GM13976 (cell line): ENCODE data around the gene ACBD3.

Experiments used
- DNase-seq: peaks from one replicate; pipeline ENCODE4 v3.0.0; 2012; ENCODE audit warnings: low spot score
- in situ Hi-C: fragments of 300-500 bp; cut with MboI; formaldehyde crosslinking; loops from one replicate; pipeline ENCODE4 v1.12.0; 2022; ENCODE audit warnings: low sequenced_read_pairs, mixed read lengths, inconsistent platforms; ENCODE audit not compliant: unreplicated experiment
- TF ChIP-seq, protein P1 (sequence below): IDR thresholded peaks from 2 replicates; pipeline ENCODE4 v1.5.1; 2012; ENCODE audit warnings: borderline replicate concordance, mild to moderate bottlenecking; ENCODE audit not compliant: insufficient read depth; ENCODE audit errors: extremely low read depth, missing control alignments, control extremely low read depth

The ACBD3 gene

DNA sequence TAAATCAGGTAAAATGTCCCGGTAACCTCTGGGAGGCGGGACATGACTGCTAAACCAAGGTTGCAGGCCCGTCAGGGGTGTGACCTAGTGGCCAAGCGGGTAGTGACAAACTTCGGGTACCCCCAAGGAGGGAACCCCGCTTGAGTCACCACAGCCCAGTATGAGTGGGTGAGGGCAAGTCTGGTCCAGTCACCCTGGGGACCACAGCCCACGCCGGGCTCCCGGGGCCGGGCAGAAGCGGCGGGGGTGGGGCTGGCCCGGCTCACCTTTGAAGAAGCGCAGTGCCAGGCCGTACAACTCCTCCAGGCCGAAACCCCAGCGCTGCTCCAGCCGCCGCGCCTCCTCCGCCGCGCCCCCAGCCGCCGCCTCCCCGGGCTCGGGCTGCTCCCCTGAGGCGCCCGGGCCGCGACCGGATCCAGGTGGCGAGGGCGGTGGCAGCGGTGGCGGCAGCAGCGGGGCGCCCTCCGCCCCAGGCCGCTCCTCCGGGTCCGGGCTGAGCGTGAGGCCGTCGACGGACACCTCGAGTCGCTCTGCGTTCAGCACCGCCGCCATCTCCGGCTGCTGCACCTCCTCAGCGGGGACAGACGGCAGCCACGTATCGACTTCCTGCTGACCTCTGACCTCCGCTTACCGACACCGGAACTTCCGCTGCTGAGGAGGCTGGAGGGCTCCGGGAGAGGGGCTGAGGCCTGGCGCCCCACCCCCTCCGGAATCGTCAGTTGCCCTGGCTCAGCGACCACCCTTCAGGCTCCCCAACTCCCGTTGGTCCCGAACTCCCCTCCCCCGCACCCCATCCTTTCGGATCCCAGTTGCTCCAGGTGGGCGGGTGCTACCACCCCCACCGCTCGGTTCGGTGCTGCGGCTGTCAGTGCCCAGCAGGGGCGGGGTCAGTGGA, at the start of gene ACBD3:
ACBD3 (minus strand) TSS at position 618 of the 895 bp plus-strand sequence; CDS start at position 552, 66 bp downstream.
- TF ChIP-seq, protein P1, sequence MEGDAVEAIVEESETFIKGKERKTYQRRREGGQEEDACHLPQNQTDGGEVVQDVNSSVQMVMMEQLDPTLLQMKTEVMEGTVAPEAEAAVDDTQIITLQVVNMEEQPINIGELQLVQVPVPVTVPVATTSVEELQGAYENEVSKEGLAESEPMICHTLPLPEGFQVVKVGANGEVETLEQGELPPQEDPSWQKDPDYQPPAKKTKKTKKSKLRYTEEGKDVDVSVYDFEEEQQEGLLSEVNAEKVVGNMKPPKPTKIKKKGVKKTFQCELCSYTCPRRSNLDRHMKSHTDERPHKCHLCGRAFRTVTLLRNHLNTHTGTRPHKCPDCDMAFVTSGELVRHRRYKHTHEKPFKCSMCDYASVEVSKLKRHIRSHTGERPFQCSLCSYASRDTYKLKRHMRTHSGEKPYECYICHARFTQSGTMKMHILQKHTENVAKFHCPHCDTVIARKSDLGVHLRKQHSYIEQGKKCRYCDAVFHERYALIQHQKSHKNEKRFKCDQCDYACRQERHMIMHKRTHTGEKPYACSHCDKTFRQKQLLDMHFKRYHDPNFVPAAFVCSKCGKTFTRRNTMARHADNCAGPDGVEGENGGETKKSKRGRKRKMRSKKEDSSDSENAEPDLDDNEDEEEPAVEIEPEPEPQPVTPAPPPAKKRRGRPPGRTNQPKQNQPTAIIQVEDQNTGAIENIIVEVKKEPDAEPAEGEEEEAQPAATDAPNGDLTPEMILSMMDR = no peak
- in situ Hi-C loops = no loop called here
- DNase-seq = peak; percentile 96

DNA sequence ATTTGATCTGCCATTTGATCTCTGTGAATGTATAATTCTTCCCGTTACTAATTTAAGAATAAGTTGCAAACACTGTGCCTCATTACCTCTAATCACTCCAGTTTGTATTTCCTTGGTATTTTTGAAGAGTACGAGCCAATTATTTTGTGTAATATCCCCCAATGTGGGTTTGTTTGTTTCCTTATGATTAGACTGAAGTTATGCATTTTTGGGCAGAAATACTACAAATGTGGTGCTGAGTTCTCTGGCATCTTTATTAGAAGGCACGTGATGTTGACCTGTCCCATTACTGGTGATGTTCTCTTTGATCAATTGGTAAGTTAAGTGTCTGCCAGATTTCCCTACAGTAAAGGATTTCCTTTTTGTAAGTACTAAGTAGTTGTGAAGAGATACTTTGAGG, 47.3 kb upstream of the ACBD3 start:
- in situ Hi-C loops = no loop called here
- TF ChIP-seq, protein P1 = no peak

DNA sequence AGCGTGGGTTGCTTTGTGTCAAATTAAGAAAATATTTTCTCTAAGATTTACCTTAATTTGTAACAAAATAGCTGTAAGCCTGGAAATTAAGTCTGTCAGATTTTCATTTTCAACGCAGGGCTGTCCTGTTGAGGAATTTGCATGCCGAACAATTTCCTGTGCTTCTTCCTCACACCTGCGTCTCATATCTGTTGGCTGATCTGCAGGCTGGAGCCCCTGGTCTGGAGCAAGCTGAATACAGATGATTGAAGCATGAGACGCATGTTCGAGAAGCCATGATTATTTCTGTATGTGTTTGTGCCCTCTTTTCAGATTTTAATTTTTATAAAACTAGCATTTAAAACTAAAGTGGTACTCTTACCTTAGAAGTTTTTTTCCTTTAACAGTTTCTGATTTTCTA, 46.8 kb upstream of the ACBD3 start:
- in situ Hi-C loops = no loop called here
- TF ChIP-seq, protein P1 = no peak

More for the DNA sequence above, 47.3 kb upstream of the ACBD3 start:
- DNase-seq = no peak

DNA sequence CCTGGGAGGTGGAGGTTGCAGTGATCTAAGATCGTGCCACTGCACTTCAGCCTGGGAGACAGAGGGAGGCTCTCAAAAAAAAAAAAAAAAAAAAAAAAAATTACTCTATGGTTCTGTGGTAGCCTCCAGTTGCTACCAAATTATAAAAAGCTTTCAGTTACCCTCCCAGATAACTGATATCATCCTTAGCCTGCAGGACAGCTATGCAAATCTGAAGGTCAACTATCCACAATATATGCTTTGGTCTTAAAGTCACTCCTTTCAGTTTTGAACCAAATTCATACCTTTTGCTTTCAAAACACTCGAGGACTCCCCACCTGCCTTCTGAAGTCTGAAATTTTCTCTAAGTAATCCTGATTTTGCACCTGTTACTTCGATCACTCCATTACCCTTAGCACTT, 40.1 kb upstream of the ACBD3 start:
- TF ChIP-seq, protein P1 = no peak
- DNase-seq = no peak
- in situ Hi-C loops = no loop called here

More for the DNA sequence above, 46.8 kb upstream of the ACBD3 start:
- DNase-seq = no peak

DNA sequence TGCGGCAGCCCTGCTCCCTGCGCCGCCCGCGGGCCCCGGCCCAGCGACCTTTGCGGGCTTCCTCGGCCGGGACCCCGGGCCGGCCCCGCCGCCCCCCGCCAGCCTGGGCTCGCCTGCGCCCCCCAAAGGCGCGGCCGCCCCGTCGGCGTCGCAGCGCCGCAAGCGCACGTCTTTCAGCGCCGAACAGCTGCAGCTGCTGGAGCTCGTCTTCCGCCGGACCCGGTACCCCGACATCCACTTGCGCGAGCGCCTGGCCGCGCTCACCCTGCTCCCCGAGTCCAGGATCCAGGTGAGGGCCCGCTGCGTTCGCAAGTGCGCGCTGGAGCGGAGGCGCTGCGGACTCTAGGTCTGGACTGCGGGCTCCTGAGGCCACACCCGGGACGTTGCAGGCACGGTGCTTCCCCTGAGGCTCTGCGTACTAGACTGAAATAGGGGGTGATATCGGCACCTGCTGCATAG, 37.3 kb upstream of the ACBD3 start:
- TF ChIP-seq, protein P1 = peak; percentile 30
- in situ Hi-C loops = no loop called here
- peak; percentile 77 for DNase-seq

DNA sequence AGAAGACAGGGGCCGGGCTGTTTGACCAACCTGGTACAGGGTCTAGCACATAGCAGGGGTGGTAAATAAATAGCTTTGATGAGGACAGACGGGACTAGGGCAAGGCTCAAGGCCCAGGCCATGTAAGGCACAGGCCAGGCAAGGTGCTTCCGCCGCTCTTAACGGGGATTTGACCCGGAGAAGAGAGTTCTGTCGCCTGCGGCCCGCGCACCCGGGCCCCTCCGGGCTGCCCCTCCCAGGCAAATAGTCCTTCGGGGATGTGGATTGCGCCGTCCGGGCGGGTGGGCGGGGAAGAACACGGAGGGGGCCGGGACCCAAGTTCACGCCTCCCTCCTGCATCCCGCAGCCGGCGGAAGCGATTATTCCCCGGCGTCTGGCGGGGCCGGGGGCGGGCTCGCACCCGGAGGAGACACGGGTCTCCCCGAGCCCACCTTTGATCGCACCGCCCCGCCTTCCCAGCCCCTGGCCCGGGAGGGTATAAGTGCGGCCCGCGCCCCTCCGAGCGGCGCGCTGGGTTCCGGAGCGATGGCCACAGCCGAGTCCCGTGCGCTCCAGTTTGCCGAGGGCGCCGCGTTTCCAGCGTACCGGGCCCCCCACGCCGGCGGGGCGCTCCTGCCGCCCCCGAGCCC, 36.7 kb upstream of the ACBD3 start, which contains the start of gene MIXL1:
MIXL1 (plus strand) TSS at position 508 of the 629 bp plus-strand sequence; CDS start at position 526, 18 bp downstream.
- TF ChIP-seq, protein P1 = no peak

More for the DNA sequence above, 36.7 kb upstream of the ACBD3 start, which contains the start of gene MIXL1:
- peak; percentile 47 for DNase-seq
- in situ Hi-C loops = no loop called here
